Measurements from ENCODE around the gene CYB561.

CYB561 gene

GRCh38 chr17:63446753-63447470 is 806 bp upstream of the CYB561 start:
- TF ChIP-seq CTCF (IDR thresholded peaks at IDR 0.05; ENCODE audit: borderline replicate concordance, control extremely low read depth, extremely low read depth, insufficient read depth, missing control alignments) = peak; percentile 11
- in situ Hi-C loops (cut with MboI; ENCODE audit: low sequenced_read_pairs, unreplicated experiment) = loop anchor here (25.0 kb wide), 1 partner anchor 365 kb away; no protein-coding TSS in a partner anchor
- DNase-seq (ENCODE audit: low spot score) = peak; percentile 85

GRCh38 chr17:63445571-63445953 is 544 bp downstream of the CYB561 start:
- no peak for TF ChIP-seq CTCF (IDR thresholded peaks at IDR 0.05; ENCODE audit: borderline replicate concordance, control extremely low read depth, extremely low read depth, insufficient read depth, missing control alignments)
- in situ Hi-C loops (cut with MboI; ENCODE audit: low sequenced_read_pairs, unreplicated experiment) = loop anchor here (25.0 kb wide), 1 partner anchor 367 kb away; no protein-coding TSS in a partner anchor
- DNase-seq (ENCODE audit: low spot score) = peak; percentile 73

- TF ChIP-seq CTCF (IDR thresholded peaks at IDR 0.05; ENCODE audit: borderline replicate concordance, control extremely low read depth, extremely low read depth, insufficient read depth, missing control alignments) = no peak
- no peak for DNase-seq (ENCODE audit: low spot score)
- in situ Hi-C loops (cut with MboI; ENCODE audit: low sequenced_read_pairs, unreplicated experiment) = loop anchor here (25.0 kb wide), 1 partner anchor 367 kb away; no protein-coding TSS in a partner anchor
Observed at GRCh38 chr17:63445065-63445464, 1.0 kb downstream of the CYB561 start.

- TF ChIP-seq CTCF (IDR thresholded peaks at IDR 0.05; ENCODE audit: borderline replicate concordance, control extremely low read depth, extremely low read depth, insufficient read depth, missing control alignments) = no peak
- in situ Hi-C loops (cut with MboI; ENCODE audit: low sequenced_read_pairs, unreplicated experiment) = loop anchor here (25.0 kb wide), 1 partner anchor 368 kb away; no protein-coding TSS in a partner anchor
Observed at GRCh38 chr17:63444457-63444856, 1.6 kb downstream of the CYB561 start.

GRCh38 chr17:63443053-63443452 is 3.1 kb downstream of the CYB561 start:
- in situ Hi-C loops (cut with MboI; ENCODE audit: low sequenced_read_pairs, unreplicated experiment) = loop anchor here (25.0 kb wide), 1 partner anchor 369 kb away; no protein-coding TSS in a partner anchor
- no peak for DNase-seq (ENCODE audit: low spot score)
- no peak for TF ChIP-seq CTCF (IDR thresholded peaks at IDR 0.05; ENCODE audit: borderline replicate concordance, control extremely low read depth, extremely low read depth, insufficient read depth, missing control alignments)

More at GRCh38 chr17:63444457-63444856, 1.6 kb downstream of the CYB561 start:
- DNase-seq (ENCODE audit: low spot score) = no peak

GRCh38 chr17:63442549-63443035 is 3.5 kb downstream of the CYB561 start:
- DNase-seq (ENCODE audit: low spot score) = peak; percentile 66
- peak; percentile 25 for TF ChIP-seq CTCF (IDR thresholded peaks at IDR 0.05; ENCODE audit: borderline replicate concordance, control extremely low read depth, extremely low read depth, insufficient read depth, missing control alignments)
- in situ Hi-C loops (cut with MboI; ENCODE audit: low sequenced_read_pairs, unreplicated experiment) = loop anchor here (25.0 kb wide), 1 partner anchor 370 kb away; no protein-coding TSS in a partner anchor
